Epithelial cell of prostate (primary cell): ENCODE results near the gene GCN1.

Experiments used
- DNase-seq: peaks from one replicate; pipeline ENCODE4 v3.0.0-alpha.2; 2011; ENCODE audit warnings: low read depth, low spot score
- H3K27ac ChIP-seq: fragments of 450-650 bp; 2 replicates; pipeline ENCODE4 v1.5.1; 2017; ENCODE audit warnings: mild to moderate bottlenecking

GCN1 gene

GRCh38 chr12:120125792-120126634 is 68.5 kb downstream of the GCN1 start:
- H3K27ac ChIP-seq: peak overlapping the region; percentile 1
- no peak for DNase-seq

- DNase-seq: no peak
- no peak overlapping the region for H3K27ac ChIP-seq
These were observed 69.5 kb downstream of the GCN1 start for GRCh38 chr12:120125029-120125428.

- DNase-seq: no peak
- H3K27ac ChIP-seq: no peak overlapping the region
These were observed 72.7 kb downstream of the GCN1 start for GRCh38 chr12:120121766-120122293.

- no peak for DNase-seq
- no peak overlapping the region for H3K27ac ChIP-seq
These were observed 73.2 kb downstream of the GCN1 start for GRCh38 chr12:120121343-120121742.

- DNase-seq: no peak
- H3K27ac ChIP-seq: peak overlapping the region; percentile 91
These were observed 75.1 kb downstream of the GCN1 start for GRCh38 chr12:120119271-120119973.

- DNase-seq: no peak
- peak overlapping the region; percentile 91 for H3K27ac ChIP-seq
These were observed 76.0 kb downstream of the GCN1 start for GRCh38 chr12:120118321-120119061.

GRCh38 chr12:120117961-120118320 is 76.6 kb downstream of the GCN1 start:
- H3K27ac ChIP-seq: peak overlapping the region; percentile 91

GRCh38 chr12:120116792-120117651 is 77.5 kb downstream of the GCN1 start:
- peak overlapping the region; percentile 91 for H3K27ac ChIP-seq
- DNase-seq: peak; percentile 58

More at GRCh38 chr12:120117961-120118320, 76.6 kb downstream of the GCN1 start:
- no peak for DNase-seq

GRCh38 chr12:120116441-120116791 is 78.1 kb downstream of the GCN1 start, which contains the start of gene RAB35:
Gene RAB35, minus strand, starts transcription at chr12:120116753. Its CDS starts 103 bp downstream, at chr12:120116650.
- no peak for DNase-seq
- H3K27ac ChIP-seq: peak within 1 kb of the TSS; percentile 91

GRCh38 chr12:120115692-120116440 is 78.6 kb downstream of the GCN1 start:
- DNase-seq: no peak
- H3K27ac ChIP-seq: peak overlapping the region; percentile 91

GRCh38 chr12:120115066-120115465 is 79.4 kb downstream of the GCN1 start:
- no peak overlapping the region for H3K27ac ChIP-seq
- DNase-seq: no peak

- no peak overlapping the region for H3K27ac ChIP-seq
- no peak for DNase-seq
These were observed 83.7 kb downstream of the GCN1 start for GRCh38 chr12:120110550-120111501.

GRCh38 chr12:120109570-120110267 is 84.8 kb downstream of the GCN1 start:
- H3K27ac ChIP-seq: no peak overlapping the region
- no peak for DNase-seq

GRCh38 chr12:120106151-120106550 is 88.4 kb downstream of the GCN1 start:
- no peak overlapping the region for H3K27ac ChIP-seq
- no peak for DNase-seq

- no peak for DNase-seq
These were observed 91.1 kb downstream of the GCN1 start for GRCh38 chr12:120103371-120103770.

GRCh38 chr12:120103044-120103338 is 91.5 kb downstream of the GCN1 start:
- no peak for DNase-seq
- H3K27ac ChIP-seq: no peak overlapping the region

More at GRCh38 chr12:120103371-120103770, 91.1 kb downstream of the GCN1 start:
- H3K27ac ChIP-seq: no peak overlapping the region
